Heart right ventricle (tissue), 16 donors: ENCODE results near the gene MPL. TPM values are rescaled to one million over a fixed set of nuclear protein-coding genes. Genes with fewer than 3 reads are reported as not detected.

Source experiments
- ATAC-seq, 8 donors: fragments of 200-7000 bp; cut with Tn5 transposase; one replicate each; pipeline ENCODE4 v1.9.1; 2020; ENCODE audit warnings: mild to moderate bottlenecking in 8 of 8, moderate library complexity in 8 of 8, moderate number of reproducible peaks in 1 of 8
- DNase-seq, 2 donors: peaks; one replicate each; pipeline ENCODE4 v3.0.0-alpha.2; 2020
- H3K27ac ChIP-seq, 10 donors: fragments of 200-600 bp; sonication (generic) in 2 of 10; one replicate each; pipeline versions ENCODE4 v1.5.0 to v1.8.0; 2020 to 2022; ENCODE audit warnings: mild to moderate bottlenecking in 3 of 10
- H3K27me3 ChIP-seq, 7 donors: fragments of 200-600 bp; one replicate each; pipeline ENCODE4 v1.8.0; 2021 to 2022; ENCODE audit warnings: mild to moderate bottlenecking in 2 of 7
- H3K36me3 ChIP-seq, 9 donors: fragments of 200-600 bp; sonication (generic) in 1 of 9; one replicate each; pipeline versions ENCODE4 v1.5.0 to v1.8.0; 2020 to 2022; ENCODE audit warnings: mild to moderate bottlenecking in 2 of 9
- H3K4me1 ChIP-seq, 9 donors: fragments of 200-600 bp; sonication (generic) in 1 of 9; one replicate each; pipeline versions ENCODE4 v1.5.0 to v1.8.0; 2020 to 2022; ENCODE audit warnings: mild to moderate bottlenecking in 4 of 9
- H3K4me3 ChIP-seq, 10 donors: fragments of 200-600 bp; sonication (generic) in 2 of 10; one replicate each; pipeline versions ENCODE4 v1.5.0 to v1.8.0; 2020 to 2022; ENCODE audit warnings: mild to moderate bottlenecking in 7 of 10, moderate library complexity in 2 of 10
- H3K9me3 ChIP-seq, 11 donors: fragments of 200-600 bp in 10 of 11; sonication (generic) in 2 of 11; one replicate each; pipeline versions ENCODE4 v1.5.0 to v1.8.0; 2013 to 2022; ENCODE audit warnings: mild to moderate bottlenecking in 2 of 11, control low read depth in 1 of 11, moderate library complexity in 1 of 11
- CTCF ChIP-seq, 9 donors: fragments of 200-600 bp; sonication (generic) in 2 of 9; IDR thresholded peaks; one replicate each; pipeline versions ENCODE4 v1.5.0 to v1.8.0; 2021 to 2022; ENCODE audit warnings: antibody characterized with exemption in 9 of 9, mild to moderate bottlenecking in 5 of 9, moderate library complexity in 1 of 9
- WGBS, 2 donors: extraction: QIAGEN DNeasy Blood & Tissue Kit; methylation state at CpG; one replicate each; pipeline ENCODE4 v1.1.7; 2013; ENCODE audit warnings: inconsistent platforms in 1 of 2; 5-methylcytosine and 5-hydroxymethylcytosine counted together
- intact Hi-C, 10 donors: fragments of 100-400 bp; cut with DNase I; formaldehyde crosslinking; loops; one replicate each; pipeline versions ENCODE4 v1.11.1 to v1.14.2; 2022
- polyA plus RNA-seq, 2 donors: library from polyadenylated mRNA; stranded (reverse); fragments of 200-250 nt; gene quantifications; one replicate each; pipeline ENCODE4 v1.2.3, GENCODE V29; 2013
- total RNA-seq, 10 donors: library from RNA; stranded (reverse); fragmentation: NEBNext Ultra II Directional in 3 of 10; extraction: Animal tissue kit (Norgen Biotek cat#: 25700) in 3 of 10; gene quantifications; one replicate each; pipeline versions ENCODE4 v1.2.1 to v1.2.4, GENCODE V29; 2021 to 2023
- donor health status: Arrhythmogenic right ventricular cardiomyopathy.
- donor health status: ischemic (EF 13 %, LVEDD 7.1; RV severe dilation, severe dysfunction).
- donor health status: healthy with polysubstance abuse.
- donor health status: DM: no; HTN: yes; CAD: no.
- donor health status: DM: no; HTN: no; CAD: no.
- donor health status: ischemic (EF 25% LVEDD 6.9; RV normal size, moderate dysfunction).
- donor health status: ischemic (EF 25% LVEDD 5.7; RV mildly dilated, moderate dysfunction).
- donor health status: healthy.
- donor health status: DM: yes; HTN: yes; CAD: no.
- donor health status: Ischemic cardiomyopathy.
- donor health status: ischemic (EF 35%, LVEDD 5.7; RV mildly dilated, moderate dysfunction).
- donor health status: nonischemic (EF 11% LVEDD 7.7; RV severe dilation, severe dysfunction).
- donor health status: DM: yes; HTN: yes; CAD: no.
- donor health status: PGD.
- donor health status: ischemic (EF 29% LVEDD 5.4; RV normal size, mild dysfunction).
- donor health status: nonischemic (EF 23%, LVEDD 6.1; RV moderate dilation, normal function).

Gene MPL
- total and polyA plus RNA-seq, 12 donors, result 0.03 to 1.2 (median 0.37) TPM

- H3K4me3 ChIP-seq, result no peak overlapping the region
- no peaks in the 10 kb centered on the region for H3K27me3 ChIP-seq
- ATAC-seq (no peak), DNase-seq (no peak)
- peaks cover 0 to 24% (median 4%) of the 10 kb centered on the region in 11 donors for H3K9me3 ChIP-seq
- WGBS, 2 donors, result 92 to 95% methylated on average over 16 of the region's 16 CpGs
- intact Hi-C loops, result no loop called here
- H3K4me1 ChIP-seq, result peaks cover 0 to under 1% (median 0%) of the 10 kb centered on the region in 9 donors
- no peak for TF ChIP-seq CTCF (IDR thresholded peaks at IDR 0.05)
- H3K27ac ChIP-seq, result no peak overlapping the region
- peaks cover 0 to 79% (median 6%) of the 10 kb centered on the region in 9 donors for H3K36me3 ChIP-seq
Observed at GRCh38 chr1:43321331-43321891, 16.2 kb upstream of the MPL start.

- no peak for TF ChIP-seq CTCF (IDR thresholded peaks at IDR 0.05)
- H3K36me3 ChIP-seq, result peaks cover 0 to 76% (median 6%) of the 10 kb centered on the region in 9 donors
- H3K27ac ChIP-seq, result no peak overlapping the region
- intact Hi-C loops, result no loop called here
- no peak overlapping the region for H3K4me3 ChIP-seq
- no peaks in the 10 kb centered on the region for H3K4me1 ChIP-seq
- no peaks in the 10 kb centered on the region for H3K27me3 ChIP-seq
- H3K9me3 ChIP-seq, result peaks cover 0 to 35% (median 5%) of the 10 kb centered on the region in 11 donors
- ATAC-seq (no peak), DNase-seq (no peak)
- 94 to 99% methylated on average over 5 of the region's 5 CpGs for WGBS, 2 donors
Observed at GRCh38 chr1:43322506-43322905, 15.1 kb upstream of the MPL start.

- H3K36me3 ChIP-seq, result peaks cover 0 to 53% (median 4%) of the 10 kb centered on the region in 9 donors
- WGBS, 2 donors, result 95 to 96% methylated on average over 1 of the region's 1 CpG
Observed at GRCh38 chr1:43324810-43325209, 12.8 kb upstream of the MPL start.

GRCh38 chr1:43325381-43325780 is 12.2 kb upstream of the MPL start:
- Histone ChIP-seq H3K9me3 (peaks cover 0 to 43% (median 11%) of the 10 kb centered on the region in 11 donors), H3K27me3 (no peaks in the 10 kb centered on the region), H3K4me1 (peaks cover 7 to 13% (median 11%) of the 10 kb centered on the region in 9 donors), H3K4me3 (no peak overlapping the region), H3K36me3 (peaks cover 0 to 47% (median 4%) of the 10 kb centered on the region in 9 donors), H3K27ac (no peak overlapping the region)
- intact Hi-C loops, result no loop called here
- no peak for DNase-seq
- no peak for ATAC-seq
- no peak for TF ChIP-seq CTCF (IDR thresholded peaks at IDR 0.05)

More at GRCh38 chr1:43324810-43325209, 12.8 kb upstream of the MPL start:
- Histone ChIP-seq H3K4me1 (peaks cover 2 to 8% (median 5%) of the 10 kb centered on the region in 9 donors), H3K9me3 (peaks cover 0 to 43% (median 11%) of the 10 kb centered on the region in 11 donors), H3K27me3 (no peaks in the 10 kb centered on the region), H3K27ac (no peak overlapping the region), H3K4me3 (no peak overlapping the region)
- ATAC-seq, result no peak
- DNase-seq, result no peak
- intact Hi-C loops, result no loop called here
- TF ChIP-seq CTCF (IDR thresholded peaks at IDR 0.05), result no peak
